Progenitor cell of endocrine pancreas (in vitro differentiated cells): ENCODE data around the gene ADGRG3. TPM values are rescaled to one million over a fixed set of nuclear protein-coding genes. Genes with fewer than 3 reads are reported as not detected.
"Not testable (repeated sequence)": the region's sequence is repeated elsewhere in the genome, so short reads cannot be mapped to it uniquely, and the experiment has no call there.

ENCODE experiments used
- DNase-seq: peaks from one replicate; pipeline ENCODE4 v3.0.0; 2021; ENCODE audit warnings: low spot score; ENCODE audit not compliant: unreplicated experiment
- H3K27ac Mint-ChIP-seq: 2 replicates; pipeline ENCODE4 v1.8.0; 2021; ENCODE audit warnings: mild to moderate bottlenecking, moderate library complexity, mixed read lengths
- H3K27me3 Mint-ChIP-seq: 2 replicates; pipeline ENCODE4 v1.8.0; 2021; ENCODE audit warnings: mixed read lengths
- H3K36me3 Mint-ChIP-seq: 2 replicates; pipeline ENCODE4 v1.8.0; 2022; ENCODE audit warnings: mixed read lengths; ENCODE audit not compliant: insufficient read depth
- H3K4me1 Mint-ChIP-seq: 2 replicates; pipeline ENCODE4 v1.8.0; 2021; ENCODE audit warnings: low read depth, mixed read lengths
- H3K4me3 Mint-ChIP-seq: 2 replicates; pipeline ENCODE4 v1.8.0; 2021; ENCODE audit warnings: low read depth, mild to moderate bottlenecking, moderate library complexity, mixed read lengths
- H3K9me3 Mint-ChIP-seq: 2 replicates; pipeline ENCODE4 v1.8.0; 2021; ENCODE audit warnings: low read depth, mixed read lengths
- total RNA-seq: library from RNA; stranded (reverse); gene quantifications from 2 replicates; pipeline ENCODE4 v1.2.1, GENCODE V29; 2021
- TF ChIP-seq, protein P1 (sequence below): fragments of 200-600 bp; sonication (generic); IDR thresholded peaks from one replicate; pipeline ENCODE4 v1.5.0; 2021; ENCODE audit warnings: antibody characterized with exemption, mild to moderate bottlenecking; ENCODE audit not compliant: unreplicated experiment

ADGRG3 gene
- total RNA-seq, 1 donor from 2014 or later = not detected

GRCh38 chr16:57729182-57729484, 61.0 kb downstream of the ADGRG3 start:
- Mint-ChIP-seq H3K36me3 (peaks cover 3% of the 10 kb centered on the region), H3K4me1 (peaks cover 3% of the 10 kb centered on the region), H3K27me3 (no peaks in the 10 kb centered on the region), H3K27ac (no peak overlapping the region), H3K9me3 (peaks cover 8% of the 10 kb centered on the region), H3K4me3 (no peak overlapping the region)
- TF ChIP-seq, protein P1, sequence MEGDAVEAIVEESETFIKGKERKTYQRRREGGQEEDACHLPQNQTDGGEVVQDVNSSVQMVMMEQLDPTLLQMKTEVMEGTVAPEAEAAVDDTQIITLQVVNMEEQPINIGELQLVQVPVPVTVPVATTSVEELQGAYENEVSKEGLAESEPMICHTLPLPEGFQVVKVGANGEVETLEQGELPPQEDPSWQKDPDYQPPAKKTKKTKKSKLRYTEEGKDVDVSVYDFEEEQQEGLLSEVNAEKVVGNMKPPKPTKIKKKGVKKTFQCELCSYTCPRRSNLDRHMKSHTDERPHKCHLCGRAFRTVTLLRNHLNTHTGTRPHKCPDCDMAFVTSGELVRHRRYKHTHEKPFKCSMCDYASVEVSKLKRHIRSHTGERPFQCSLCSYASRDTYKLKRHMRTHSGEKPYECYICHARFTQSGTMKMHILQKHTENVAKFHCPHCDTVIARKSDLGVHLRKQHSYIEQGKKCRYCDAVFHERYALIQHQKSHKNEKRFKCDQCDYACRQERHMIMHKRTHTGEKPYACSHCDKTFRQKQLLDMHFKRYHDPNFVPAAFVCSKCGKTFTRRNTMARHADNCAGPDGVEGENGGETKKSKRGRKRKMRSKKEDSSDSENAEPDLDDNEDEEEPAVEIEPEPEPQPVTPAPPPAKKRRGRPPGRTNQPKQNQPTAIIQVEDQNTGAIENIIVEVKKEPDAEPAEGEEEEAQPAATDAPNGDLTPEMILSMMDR = no peak
- DNase-seq = no peak

GRCh38 chr16:57729852-57730251, 61.7 kb downstream of the ADGRG3 start:
- not testable (repeated sequence) for H3K27ac Mint-ChIP-seq, H3K27me3 Mint-ChIP-seq, H3K4me1 Mint-ChIP-seq, H3K36me3 Mint-ChIP-seq, H3K9me3 Mint-ChIP-seq, H3K4me3 Mint-ChIP-seq, DNase-seq

DNA sequence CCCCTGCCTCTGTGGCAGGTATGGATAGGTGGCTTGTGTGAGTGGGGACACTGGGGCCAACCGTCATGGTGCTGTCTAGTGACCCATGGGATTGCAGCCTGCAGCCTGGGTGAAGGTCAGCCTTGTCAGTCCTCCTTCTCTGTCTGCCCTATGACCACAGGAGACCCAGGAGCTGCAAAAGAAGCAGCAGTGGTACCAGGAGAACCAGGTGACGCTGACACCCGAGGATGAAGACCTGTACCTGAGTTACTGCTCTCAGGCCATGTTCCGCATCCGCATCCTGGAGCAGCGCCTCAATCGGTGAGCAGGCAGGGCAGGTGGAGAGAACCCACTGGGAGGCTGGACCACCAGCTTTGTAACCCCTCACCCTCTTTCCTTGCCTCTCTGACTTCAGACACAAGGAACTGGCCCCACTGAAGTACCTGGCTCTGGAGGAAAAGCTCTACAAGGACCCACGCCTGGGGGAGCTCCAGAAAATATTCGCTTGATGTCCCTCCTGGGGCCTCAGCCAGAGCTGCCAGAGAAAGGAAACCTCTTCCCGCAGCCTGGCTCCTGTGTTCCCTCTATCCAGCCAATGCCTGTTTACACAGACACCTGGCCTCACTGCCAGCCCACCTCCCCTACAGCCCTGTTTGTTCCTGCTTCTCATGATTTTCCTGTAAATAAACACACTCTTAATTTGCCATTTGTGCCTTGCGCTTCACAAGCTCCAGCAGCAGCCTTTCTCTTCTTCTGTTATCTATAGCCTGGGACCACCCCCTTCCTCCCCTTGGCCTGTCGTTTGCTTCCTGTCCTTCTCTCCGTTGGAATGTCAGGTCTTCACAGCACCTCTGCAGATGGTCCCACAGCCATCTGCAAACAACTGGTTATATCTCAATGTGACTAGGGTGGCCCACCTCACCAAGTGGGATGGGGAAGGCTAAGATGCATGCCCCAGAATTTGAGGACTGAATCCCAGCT, 62.9 kb downstream of the ADGRG3 start:
- peaks cover 8% of the 10 kb centered on the region for H3K9me3 Mint-ChIP-seq
- H3K4me3 Mint-ChIP-seq = no peak overlapping the region
- DNase-seq = no peak
- H3K36me3 Mint-ChIP-seq = peaks cover 3% of the 10 kb centered on the region
- no peaks in the 10 kb centered on the region for H3K27me3 Mint-ChIP-seq
- TF ChIP-seq, protein P1 = no peak
- peaks cover 7% of the 10 kb centered on the region for H3K4me1 Mint-ChIP-seq
- no peak overlapping the region for H3K27ac Mint-ChIP-seq

DNA sequence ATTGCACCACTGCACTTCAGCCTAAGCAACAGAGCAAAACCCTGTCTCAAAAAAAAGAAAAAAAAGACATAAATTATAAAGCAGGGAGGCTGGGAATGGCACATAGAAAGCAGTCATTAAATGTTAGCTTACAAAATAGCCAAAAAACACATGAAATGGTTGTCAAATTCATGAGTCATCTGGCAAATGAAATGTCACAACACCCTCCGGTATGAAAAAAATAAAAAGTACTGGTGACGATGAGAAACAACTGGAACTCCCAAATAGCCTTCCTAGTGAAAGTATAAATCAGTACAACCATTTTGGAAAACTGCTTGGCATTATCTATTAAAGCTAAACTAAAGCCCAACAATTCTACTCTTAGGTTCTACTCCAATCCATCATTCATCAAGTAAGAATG, 63.9 kb downstream of the ADGRG3 start:
- H3K36me3 Mint-ChIP-seq = peaks cover 3% of the 10 kb centered on the region
- peaks cover 15% of the 10 kb centered on the region for H3K4me1 Mint-ChIP-seq
- H3K27me3 Mint-ChIP-seq = no peaks in the 10 kb centered on the region
- H3K27ac Mint-ChIP-seq = no peak overlapping the region
- no peak for DNase-seq
- H3K9me3 Mint-ChIP-seq = peaks cover 8% of the 10 kb centered on the region
- TF ChIP-seq, protein P1 = no peak
- H3K4me3 Mint-ChIP-seq = no peak overlapping the region

- Mint-ChIP-seq H3K4me3 (peak overlapping the region; percentile 14), H3K27me3 (no peaks in the 10 kb centered on the region), H3K27ac (no peak overlapping the region), H3K9me3 (peaks cover 8% of the 10 kb centered on the region), H3K4me1 (peaks cover 20% of the 10 kb centered on the region), H3K36me3 (peaks cover 3% of the 10 kb centered on the region)
- no peak for DNase-seq
- TF ChIP-seq, protein P1 = no peak
Measured at GRCh38 chr16:57732714-57733113, 64.6 kb downstream of the ADGRG3 start.
